Stomach smooth muscle (tissue), 2 donors: ENCODE data around the gene GCM1.

ENCODE experiments used
- H3K27ac ChIP-seq: one replicate; pipeline ENCODE4 v1.7.0; 2013; ENCODE audit warnings: mild to moderate bottlenecking, low read length, inconsistent platforms
- H3K27me3 ChIP-seq, 2 donors: one replicate each; pipeline ENCODE4 v1.7.0; 2013; ENCODE audit warnings: low read length in 2 of 2; ENCODE audit not compliant: insufficient read depth in 2 of 2, control insufficient read depth in 1 of 2
- H3K36me3 ChIP-seq, 2 donors: one replicate each; pipeline ENCODE4 v1.7.0; 2013; ENCODE audit warnings: low read length in 2 of 2; ENCODE audit not compliant: control insufficient read depth in 2 of 2, insufficient read depth in 2 of 2
- H3K4me1 ChIP-seq: one replicate; pipeline ENCODE4 v1.7.0; 2013; ENCODE audit warnings: low read length; ENCODE audit not compliant: control insufficient read depth, insufficient read depth
- H3K4me3 ChIP-seq, 2 donors: one replicate each; pipeline ENCODE4 v1.7.0; 2013; ENCODE audit warnings: low read length in 2 of 2
- H3K9ac ChIP-seq, 2 donors: one replicate each; pipeline ENCODE4 v1.7.0; 2013; ENCODE audit warnings: low read length in 2 of 2, mild to moderate bottlenecking in 1 of 2
- H3K9me3 ChIP-seq, 2 donors: one replicate each; pipeline ENCODE4 v1.7.0; 2013; ENCODE audit warnings: low read length in 2 of 2; ENCODE audit not compliant: control insufficient read depth in 2 of 2
- donor health status: healthy.
- donor health status: Pancreatic carcinoma.

The GCM1 gene

GRCh38 chr6:53107091-53107490 is 41.5 kb downstream of the GCM1 start:
- Histone ChIP-seq H3K36me3 (peaks cover under 1 to 8% of the 10 kb centered on the region in 2 donors), H3K27me3 (no peaks in the 10 kb centered on the region), H3K4me1 (no peaks in the 10 kb centered on the region), H3K27ac (no peak overlapping the region), H3K9ac (no peak overlapping the region), H3K4me3 (no peak overlapping the region), H3K9me3 (no peaks in the 10 kb centered on the region)

DNA sequence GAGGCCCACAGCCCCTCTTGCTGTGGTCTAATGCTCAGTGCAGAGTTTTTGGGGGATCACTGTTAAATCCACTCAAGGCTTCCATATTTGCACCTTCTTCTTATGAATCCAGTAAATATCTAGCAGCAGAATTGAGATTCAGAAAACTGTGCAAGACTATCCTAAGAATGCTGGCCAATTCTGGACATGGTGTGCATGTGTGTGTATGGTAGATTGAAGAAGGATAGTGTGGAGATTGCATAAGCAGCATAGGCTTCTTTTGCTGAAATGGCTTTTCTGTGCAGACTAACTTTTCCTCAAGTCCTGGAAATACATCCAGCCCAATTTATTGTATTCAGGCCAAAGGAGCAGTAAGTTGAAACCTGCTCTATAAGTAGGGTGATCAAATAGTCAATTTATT is 43.7 kb downstream of the GCM1 start:
- Histone ChIP-seq H3K4me1 (no peaks in the 10 kb centered on the region), H3K36me3 (peaks cover 8 to 19% of the 10 kb centered on the region in 2 donors), H3K9ac (no peak overlapping the region), H3K27me3 (no peaks in the 10 kb centered on the region), H3K4me3 (no peak overlapping the region), H3K9me3 (no peaks in the 10 kb centered on the region), H3K27ac (no peak overlapping the region)

- Histone ChIP-seq H3K4me1 (no peaks in the 10 kb centered on the region), H3K9ac (no peak overlapping the region), H3K9me3 (no peaks in the 10 kb centered on the region), H3K4me3 (no peak overlapping the region), H3K36me3 (peaks cover 8 to 24% of the 10 kb centered on the region in 2 donors), H3K27me3 (no peaks in the 10 kb centered on the region), H3K27ac (no peak overlapping the region)
Observed at GRCh38 chr6:53103993-53104675, 44.5 kb downstream of the GCM1 start.

DNA sequence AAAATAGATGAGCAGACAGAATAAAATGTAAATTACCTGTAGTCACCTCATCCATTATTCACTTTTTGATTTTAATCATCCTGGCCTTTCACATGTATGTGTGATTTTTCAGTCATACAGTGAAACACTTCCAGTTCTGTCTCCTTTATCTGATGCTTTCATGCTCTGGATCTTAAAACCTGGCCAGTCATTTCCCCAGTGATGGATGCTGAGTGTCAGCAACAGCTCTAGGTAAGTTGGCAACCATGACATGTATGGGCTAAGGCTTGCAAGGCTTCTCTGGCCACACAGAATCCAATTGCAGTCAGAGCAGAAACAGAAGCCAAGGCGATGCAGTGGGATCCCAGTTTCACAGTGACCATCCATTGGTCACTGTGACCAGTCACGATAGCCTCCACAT is 47.6 kb downstream of the GCM1 start:
- H3K9ac ChIP-seq = no peak overlapping the region
- no peak overlapping the region for H3K4me3 ChIP-seq
- no peaks in the 10 kb centered on the region for H3K27me3 ChIP-seq
- peaks cover 31 to 39% of the 10 kb centered on the region in 2 donors for H3K36me3 ChIP-seq
- H3K4me1 ChIP-seq = no peaks in the 10 kb centered on the region
- H3K27ac ChIP-seq = no peak overlapping the region
- no peaks in the 10 kb centered on the region for H3K9me3 ChIP-seq

- Histone ChIP-seq H3K4me1 (no peaks in the 10 kb centered on the region), H3K9me3 (no peaks in the 10 kb centered on the region), H3K9ac (no peak overlapping the region), H3K36me3 (peaks cover 35 to 42% of the 10 kb centered on the region in 2 donors), H3K27me3 (no peaks in the 10 kb centered on the region), H3K27ac (no peak overlapping the region), H3K4me3 (no peak overlapping the region)
Observed at GRCh38 chr6:53100561-53100960, 48.1 kb downstream of the GCM1 start.

DNA sequence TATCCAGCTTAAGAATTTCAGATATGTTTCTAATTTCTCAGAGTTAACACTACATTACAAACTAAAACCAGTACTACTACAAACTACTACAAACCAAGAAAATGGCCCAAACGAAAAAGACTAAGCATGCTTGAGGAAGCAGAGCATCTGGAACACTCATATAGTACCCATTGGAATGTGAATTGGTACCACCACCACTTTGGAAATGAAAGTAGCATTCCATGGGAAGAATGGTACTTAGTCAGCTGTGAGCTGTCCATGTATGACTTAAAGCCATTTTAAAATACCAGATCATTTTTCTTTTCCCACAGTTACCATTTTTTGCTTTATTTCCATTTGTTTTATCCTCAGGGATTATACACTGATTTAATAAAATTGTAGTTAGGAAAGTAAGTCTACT is 52.9 kb downstream of the GCM1 start:
- Histone ChIP-seq H3K4me1 (no peaks in the 10 kb centered on the region), H3K9ac (no peak overlapping the region), H3K27ac (no peak overlapping the region), H3K9me3 (no peaks in the 10 kb centered on the region), H3K4me3 (no peak overlapping the region), H3K27me3 (no peaks in the 10 kb centered on the region), H3K36me3 (peaks cover 35 to 68% of the 10 kb centered on the region in 2 donors)

DNA sequence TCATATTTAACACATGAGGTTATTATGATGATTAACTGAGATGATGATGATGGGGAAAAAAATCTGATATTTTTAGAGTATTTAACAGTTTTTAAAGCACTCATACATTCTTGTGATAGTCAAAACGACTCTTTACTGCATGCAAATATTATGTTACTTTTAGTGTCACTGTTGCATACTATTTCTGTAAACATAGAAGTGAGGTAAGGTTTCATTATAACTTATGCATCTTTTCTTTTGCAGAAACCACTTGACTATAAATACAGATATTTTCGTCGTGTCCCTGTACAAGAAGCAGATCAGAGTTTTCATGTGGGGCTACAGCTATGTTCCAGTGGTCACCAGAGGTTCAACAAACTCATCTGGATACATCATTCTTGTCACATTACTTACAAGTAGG is 53.4 kb downstream of the GCM1 start:
- H3K9ac ChIP-seq = no peak overlapping the region
- peaks cover 35 to 65% of the 10 kb centered on the region in 2 donors for H3K36me3 ChIP-seq
- H3K4me3 ChIP-seq = no peak overlapping the region
- H3K27ac ChIP-seq = no peak overlapping the region
- no peaks in the 10 kb centered on the region for H3K4me1 ChIP-seq
- no peaks in the 10 kb centered on the region for H3K9me3 ChIP-seq
- no peaks in the 10 kb centered on the region for H3K27me3 ChIP-seq

- H3K36me3 ChIP-seq = peaks cover 29 to 44% of the 10 kb centered on the region in 2 donors
- H3K9me3 ChIP-seq = no peaks in the 10 kb centered on the region
- no peaks in the 10 kb centered on the region for H3K4me1 ChIP-seq
- H3K27me3 ChIP-seq = no peaks in the 10 kb centered on the region
- H3K9ac ChIP-seq = no peak overlapping the region
- no peak overlapping the region for H3K27ac ChIP-seq
- no peak overlapping the region for H3K4me3 ChIP-seq
Observed at GRCh38 chr6:53090576-53090975, 58.1 kb downstream of the GCM1 start.

GRCh38 chr6:53089948-53090347 is 58.7 kb downstream of the GCM1 start:
- Histone ChIP-seq H3K36me3 (peaks cover 27 to 39% of the 10 kb centered on the region in 2 donors), H3K4me1 (no peaks in the 10 kb centered on the region), H3K9me3 (no peaks in the 10 kb centered on the region), H3K9ac (no peak overlapping the region), H3K27ac (no peak overlapping the region), H3K4me3 (no peak overlapping the region), H3K27me3 (no peaks in the 10 kb centered on the region)

DNA sequence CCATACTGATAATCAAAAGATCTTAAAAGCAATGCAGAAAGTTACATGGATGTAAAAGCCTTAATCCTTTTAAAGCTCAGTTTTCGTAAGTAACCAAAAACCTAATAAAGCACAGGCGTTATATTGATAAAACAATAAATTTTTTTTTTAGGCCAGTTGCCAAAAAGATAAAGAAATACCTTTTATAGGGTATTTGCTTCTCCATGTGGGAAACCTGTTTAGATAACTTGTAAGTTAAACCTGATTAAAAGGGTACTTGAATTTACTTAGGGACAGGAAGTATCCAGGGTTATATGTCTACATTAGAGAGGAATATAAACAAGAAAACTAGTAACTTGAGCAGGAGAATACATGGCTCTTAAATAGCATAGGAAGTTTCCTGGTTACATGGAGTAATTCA is 62.3 kb downstream of the GCM1 start:
- no peak overlapping the region for H3K4me3 ChIP-seq
- no peaks in the 10 kb centered on the region for H3K27me3 ChIP-seq
- peaks cover 36 to 37% of the 10 kb centered on the region in 2 donors for H3K36me3 ChIP-seq
- no peaks in the 10 kb centered on the region for H3K9me3 ChIP-seq
- H3K4me1 ChIP-seq = no peaks in the 10 kb centered on the region
- no peak overlapping the region for H3K9ac ChIP-seq
- H3K27ac ChIP-seq = no peak overlapping the region

GRCh38 chr6:53080813-53081212 is 67.8 kb downstream of the GCM1 start:
- Histone ChIP-seq H3K4me1 (no peaks in the 10 kb centered on the region), H3K9me3 (no peaks in the 10 kb centered on the region), H3K9ac (no peak overlapping the region), H3K27me3 (no peaks in the 10 kb centered on the region), H3K4me3 (no peak overlapping the region), H3K27ac (no peak overlapping the region), H3K36me3 (peaks cover 19 to 45% of the 10 kb centered on the region in 2 donors)
